ENCODE results near the gene ATF7IP.
"Not testable (repeated sequence)": the region's sequence is repeated elsewhere in the genome, so short reads cannot be mapped to it uniquely, and the experiment has no call there.

The ATF7IP gene

GRCh38 chr12:14369311-14369710 is 3.8 kb downstream of the ATF7IP start:
- FAIRE-seq = no peak

GRCh38 chr12:14373217-14373616 is 7.7 kb downstream of the ATF7IP start:
- no peak for FAIRE-seq

- no peak for FAIRE-seq
These were observed 14.0 kb downstream of the ATF7IP start for GRCh38 chr12:14379508-14379907.

- FAIRE-seq = peak; percentile 97
These were observed 19.5 kb downstream of the ATF7IP start for GRCh38 chr12:14384783-14385638.

- no peak for FAIRE-seq
These were observed 21.9 kb downstream of the ATF7IP start for GRCh38 chr12:14387219-14387871.

GRCh38 chr12:14390449-14390848 is 25.0 kb downstream of the ATF7IP start:
- peak; percentile 33 for FAIRE-seq

- no peak for FAIRE-seq
These were observed 25.5 kb downstream of the ATF7IP start for GRCh38 chr12:14390870-14391530.

- FAIRE-seq = peak; percentile 74
These were observed 28.3 kb downstream of the ATF7IP start for GRCh38 chr12:14393751-14394150.

GRCh38 chr12:14394317-14395073 is 29.0 kb downstream of the ATF7IP start:
- FAIRE-seq = peak; percentile 98

- no peak for FAIRE-seq
These were observed 29.7 kb downstream of the ATF7IP start for GRCh38 chr12:14395074-14395778.

GRCh38 chr12:14396071-14396470 is 30.6 kb downstream of the ATF7IP start:
- FAIRE-seq = no peak

GRCh38 chr12:14399871-14400270 is 34.4 kb downstream of the ATF7IP start:
- no peak for FAIRE-seq

- no peak for FAIRE-seq
These were observed 35.1 kb downstream of the ATF7IP start for GRCh38 chr12:14400599-14400998.

GRCh38 chr12:14401267-14401666 is 35.8 kb downstream of the ATF7IP start:
- not testable (repeated sequence) for FAIRE-seq

GRCh38 chr12:14402697-14403096 is 37.2 kb downstream of the ATF7IP start:
- FAIRE-seq = no peak

- peak; percentile 33 for FAIRE-seq
These were observed 37.8 kb downstream of the ATF7IP start for GRCh38 chr12:14403293-14403692.

- FAIRE-seq = no peak
These were observed 38.3 kb downstream of the ATF7IP start for GRCh38 chr12:14403711-14404196.

- FAIRE-seq = not testable (repeated sequence)
These were observed 39.9 kb downstream of the ATF7IP start for GRCh38 chr12:14405407-14405806.

- no peak for FAIRE-seq
These were observed 42.7 kb downstream of the ATF7IP start for GRCh38 chr12:14408208-14408607.

- FAIRE-seq = no peak
These were observed 44.7 kb downstream of the ATF7IP start for GRCh38 chr12:14410177-14410576.

- FAIRE-seq = no peak
These were observed 45.5 kb downstream of the ATF7IP start for GRCh38 chr12:14410841-14411569.

All from G401.6 (cell line).